PC-3 (cell line): ENCODE measurements around the gene HNRNPCL1. TPM values are rescaled to one million over a fixed set of nuclear protein-coding genes. Genes with fewer than 3 reads are reported as not detected.
A peak's percentile ranks its signal among the peaks of the same experiment; 100 is the strongest.
"Not testable (repeated sequence)": the region's sequence is repeated elsewhere in the genome, so short reads cannot be mapped to it uniquely, and the experiment has no call there.

Experiments
- ATAC-seq: fragments of 200-7000 bp; cut with Tn5 transposase; 2 replicates; pipeline ENCODE4 v1.9.1; 2020; ENCODE audit warnings: mild to moderate bottlenecking, moderate library complexity
- BruUV-seq: library from RNA; stranded (reverse); fragments of 400-500 nt; replicated peaks from 2 replicates; lab custom pipeline; 2021; lab: Mats Ljungman, UMichigan
- CTCF ChIA-PET: fragments of 300-600 bp; sonication (Branson Sonifier 250); formaldehyde crosslinking; loops from one replicate; lab custom pipeline; 2022; ENCODE audit warnings: antibody characterized with exemption; lab: Charles Lee
- POLR2A ChIA-PET: fragments of 300-600 bp; sonication (Branson Sonifier 250); formaldehyde crosslinking; loops from one replicate; lab custom pipeline; 2022; ENCODE audit warnings: antibody characterized with exemption; ENCODE audit not compliant: unreplicated experiment; lab: Charles Lee
- DNase-seq: peaks from one replicate; pipeline ENCODE4 v3.0.0-alpha.2; 2015
- H2AFZ ChIP-seq: fragments of 300-600 bp; sonication (generic); 2 replicates; pipeline ENCODE4 v1.6.0; 2016; ENCODE audit warnings: antibody characterized with exemption, low read length
- H3F3A ChIP-seq: fragments of 300-600 bp; sonication (generic); one replicate; pipeline ENCODE4 v1.6.0; 2017; ENCODE audit warnings: antibody characterized with exemption, low read length, control low read depth, mild to moderate bottlenecking; ENCODE audit not compliant: unreplicated experiment
- H3K27ac ChIP-seq: fragments of 300-600 bp; sonication (generic); 2 replicates; pipeline ENCODE4 v1.5.1; 2016; ENCODE audit warnings: mild to moderate bottlenecking, low read length
- H3K27me3 ChIP-seq: fragments of 300-600 bp; sonication (generic); 2 replicates; pipeline ENCODE4 v1.6.1; 2016; ENCODE audit warnings: low read length, mixed read lengths
- H3K36me3 ChIP-seq: fragments of 300-600 bp; sonication (generic); 2 replicates; pipeline ENCODE4 v1.6.1; 2016; ENCODE audit warnings: low read depth, mixed run types, low read length, mixed read lengths
- H3K4me1 ChIP-seq: fragments of 300-600 bp; sonication (generic); 2 replicates; pipeline ENCODE4 v1.5.1; 2016; ENCODE audit warnings: low read length; ENCODE audit not compliant: insufficient read depth
- H3K4me2 ChIP-seq: fragments of 300-600 bp; sonication (generic); 2 replicates; pipeline ENCODE4 v1.6.0; 2016; ENCODE audit warnings: low read length
- H3K4me3 ChIP-seq: fragments of 300-600 bp; sonication (generic); 2 replicates; pipeline ENCODE4 v1.5.1; 2016; ENCODE audit warnings: mild to moderate bottlenecking, low read length, mixed read lengths
- H3K79me2 ChIP-seq: fragments of 300-600 bp; sonication (generic); 2 replicates; pipeline ENCODE4 v1.6.1; 2017; ENCODE audit warnings: low read length, mixed read lengths
- H3K9ac ChIP-seq: fragments of 300-600 bp; sonication (generic); 2 replicates; pipeline ENCODE4 v1.6.0; 2016; ENCODE audit warnings: mild to moderate bottlenecking, low read length
- H3K9me2 ChIP-seq: fragments of 300-600 bp; sonication (generic); replicated peaks from 2 replicates; pipeline ENCODE4 v1.6.1; 2016; ENCODE audit warnings: mixed run types, low read length, mixed read lengths
- H3K9me3 ChIP-seq: fragments of 300-600 bp; sonication (generic); 2 replicates; pipeline ENCODE4 v1.6.1; 2016; ENCODE audit warnings: low read length, mixed read lengths
- H4K20me1 ChIP-seq: fragments of 300-600 bp; sonication (generic); 2 replicates; pipeline ENCODE4 v1.6.1; 2016; ENCODE audit warnings: low read length, mixed read lengths
- EZH2 ChIP-seq: fragments of 300-600 bp; sonication (generic); IDR thresholded peaks from one replicate; pipeline ENCODE4 v1.6.1; 2017; ENCODE audit warnings: antibody characterized with exemption, mild to moderate bottlenecking, low read length; ENCODE audit not compliant: unreplicated experiment
- EZH2phosphoT487 ChIP-seq: fragments of 300-600 bp; sonication (generic); IDR thresholded peaks from 2 replicates; pipeline ENCODE4 v1.6.1; 2018; ENCODE audit warnings: mild to moderate bottlenecking, antibody characterized with exemption, low read length, borderline replicate concordance
- intact Hi-C: fragments of 100-400 bp; cut with micrococcal nuclease; formaldehyde crosslinking; loops from 2 replicates; pipeline ENCODE4 v1.9.0; 2023
- total RNA-seq: library from RNA; depleted of rRNA; stranded (reverse); fragments of >200 nt; gene quantifications from 2 replicates; pipeline ENCODE4 v1.2.3, GENCODE V29; 2014
- TF ChIP-seq, protein P1 (sequence below): fragments of 300-600 bp; sonication (generic); conservative IDR thresholded peaks from 2 replicates; pipeline ENCODE4 v1.5.1; 2017; ENCODE audit warnings: antibody characterized with exemption, low read depth, mild to moderate bottlenecking, low read length

HNRNPCL1 gene
- total RNA-seq, 1 experiment from 2014 or later: not detected

- POLR2A ChIA-PET: no interaction called here
- no peaks in the 10 kb centered on the region for H3K9me2 ChIP-seq
- peaks cover 4% of the 10 kb centered on the region; the same call in 1 of the 2 replicates for H3K4me1 ChIP-seq
- CTCF ChIA-PET: no interaction called here
- no peak for TF ChIP-seq EZH2
- no peak for TF ChIP-seq EZH2phosphoT487
- TF ChIP-seq, protein P1, sequence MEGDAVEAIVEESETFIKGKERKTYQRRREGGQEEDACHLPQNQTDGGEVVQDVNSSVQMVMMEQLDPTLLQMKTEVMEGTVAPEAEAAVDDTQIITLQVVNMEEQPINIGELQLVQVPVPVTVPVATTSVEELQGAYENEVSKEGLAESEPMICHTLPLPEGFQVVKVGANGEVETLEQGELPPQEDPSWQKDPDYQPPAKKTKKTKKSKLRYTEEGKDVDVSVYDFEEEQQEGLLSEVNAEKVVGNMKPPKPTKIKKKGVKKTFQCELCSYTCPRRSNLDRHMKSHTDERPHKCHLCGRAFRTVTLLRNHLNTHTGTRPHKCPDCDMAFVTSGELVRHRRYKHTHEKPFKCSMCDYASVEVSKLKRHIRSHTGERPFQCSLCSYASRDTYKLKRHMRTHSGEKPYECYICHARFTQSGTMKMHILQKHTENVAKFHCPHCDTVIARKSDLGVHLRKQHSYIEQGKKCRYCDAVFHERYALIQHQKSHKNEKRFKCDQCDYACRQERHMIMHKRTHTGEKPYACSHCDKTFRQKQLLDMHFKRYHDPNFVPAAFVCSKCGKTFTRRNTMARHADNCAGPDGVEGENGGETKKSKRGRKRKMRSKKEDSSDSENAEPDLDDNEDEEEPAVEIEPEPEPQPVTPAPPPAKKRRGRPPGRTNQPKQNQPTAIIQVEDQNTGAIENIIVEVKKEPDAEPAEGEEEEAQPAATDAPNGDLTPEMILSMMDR: no peak
- no peaks in the 10 kb centered on the region for H3K79me2 ChIP-seq
- H3K4me2 ChIP-seq: no peak overlapping the region
- H3K9ac ChIP-seq: no peak overlapping the region
- BruUV-seq: no TSS peak
- H3K36me3 ChIP-seq: no peaks in the 10 kb centered on the region
- ATAC-seq (no peak), DNase-seq (peak; percentile 28)
- H3K27me3 ChIP-seq: no peaks in the 10 kb centered on the region
- H3K27ac ChIP-seq: no peak overlapping the region
- intact Hi-C loops: no loop called here
- H3K4me3 ChIP-seq: no peak overlapping the region
- no peaks in the 10 kb centered on the region for H3K9me3 ChIP-seq
- no peaks in the 10 kb centered on the region for H4K20me1 ChIP-seq
- H3F3A ChIP-seq: no peaks in the 10 kb centered on the region
- no peak overlapping the region for H2AFZ ChIP-seq
Measured at GRCh38 chr1:12851779-12852178, 3.3 kb upstream of the HNRNPCL1 start.

DNA sequence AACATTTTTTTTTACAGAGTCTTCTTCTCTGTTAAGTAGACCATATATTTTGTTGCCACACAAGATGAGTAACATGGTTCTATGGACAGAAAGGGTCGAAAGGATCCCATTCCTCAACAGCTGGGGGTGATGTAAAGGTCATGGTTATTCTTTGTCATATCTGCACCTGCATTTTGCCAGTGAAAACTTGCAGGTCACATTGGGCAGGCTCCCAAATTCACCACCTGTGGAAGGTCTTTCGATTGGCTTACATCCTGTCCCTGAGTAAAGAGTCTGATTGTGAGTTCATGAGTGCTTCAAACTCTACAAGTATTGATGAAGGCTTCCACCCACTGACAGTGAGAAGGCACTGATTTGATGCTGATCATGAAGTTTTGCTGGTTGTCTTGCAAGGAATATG, 15.3 kb downstream of the HNRNPCL1 start:
- H3K27ac ChIP-seq, H3K36me3 ChIP-seq, DNase-seq, H3K27me3 ChIP-seq, H3K4me2 ChIP-seq, POLR2A ChIA-PET, intact Hi-C loops, CTCF ChIA-PET, H3K9me3 ChIP-seq, H3K9ac ChIP-seq, H3F3A ChIP-seq, H3K4me1 ChIP-seq, BruUV-seq, H3K9me2 ChIP-seq, H4K20me1 ChIP-seq, H2AFZ ChIP-seq, H3K79me2 ChIP-seq, ATAC-seq, H3K4me3 ChIP-seq: not testable (repeated sequence)

DNA sequence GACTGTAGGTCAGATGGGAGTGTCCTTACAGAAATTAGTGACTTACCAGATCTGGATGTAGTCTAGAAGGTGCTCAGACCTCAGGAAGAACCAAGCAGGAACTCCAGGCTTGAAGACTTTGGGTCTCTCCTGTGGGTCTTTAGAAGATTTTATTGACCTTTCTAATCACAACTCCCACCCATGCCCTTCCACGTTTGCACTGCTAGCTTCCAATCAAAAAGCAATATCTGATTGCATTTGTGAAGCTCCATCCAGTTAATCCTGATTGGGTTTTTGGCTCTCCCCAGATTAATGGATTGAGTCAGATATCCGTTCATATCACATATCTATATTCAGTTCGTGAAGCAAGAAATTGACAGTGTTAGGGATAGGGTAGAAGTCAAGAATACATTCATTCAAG, 17.2 kb downstream of the HNRNPCL1 start, which contains the start of gene PRAMEF11:
PRAMEF11 (minus strand) TSS at position 101 of the 400 bp plus-strand sequence. CDS start 2,621 bp downstream, outside the sequence.
- H3K27ac ChIP-seq, DNase-seq, H3K9me2 ChIP-seq, CTCF ChIA-PET, H3K9me3 ChIP-seq, BruUV-seq, H3K4me3 ChIP-seq, ATAC-seq, H3K9ac ChIP-seq, H3K79me2 ChIP-seq, H2AFZ ChIP-seq, H4K20me1 ChIP-seq, H3K27me3 ChIP-seq, H3K4me2 ChIP-seq, H3F3A ChIP-seq, POLR2A ChIA-PET, H3K4me1 ChIP-seq, H3K36me3 ChIP-seq, intact Hi-C loops: not testable (repeated sequence)

DNA sequence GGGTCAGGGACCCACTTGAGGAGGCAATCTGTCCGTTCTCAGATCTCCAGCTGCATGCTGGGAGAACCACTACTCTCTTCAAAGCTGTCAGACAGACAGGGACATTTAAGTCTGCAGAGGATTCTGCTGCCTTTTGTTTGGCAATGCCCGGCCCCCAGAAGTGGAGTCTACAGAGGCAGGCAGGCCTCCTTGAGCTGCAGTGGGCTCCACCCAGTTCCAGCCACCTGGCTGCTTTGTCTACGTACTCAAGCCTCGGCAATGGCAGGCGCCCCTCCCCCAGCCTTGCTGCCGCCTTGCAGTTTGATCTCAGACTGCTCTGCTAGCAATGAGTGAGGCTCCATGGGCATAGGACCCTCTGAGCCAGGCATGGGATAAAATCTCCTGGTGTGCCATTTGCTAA, 29.5 kb downstream of the HNRNPCL1 start:
- BruUV-seq, H3F3A ChIP-seq, intact Hi-C loops, CTCF ChIA-PET, H3K4me3 ChIP-seq, H4K20me1 ChIP-seq, H3K4me1 ChIP-seq, H3K79me2 ChIP-seq, H3K9ac ChIP-seq, POLR2A ChIA-PET, H2AFZ ChIP-seq, H3K9me3 ChIP-seq, DNase-seq, ATAC-seq, H3K27ac ChIP-seq, H3K36me3 ChIP-seq, H3K9me2 ChIP-seq, H3K4me2 ChIP-seq: not testable (repeated sequence)
- peaks cover 13% of the 10 kb centered on the region for H3K27me3 ChIP-seq
